Liver (tissue), 3 donors: ENCODE data around the gene AFAP1.

Experiments
- CTCF ChIP-seq: fragments of 150-350 bp; IDR thresholded peaks from 2 replicates; pipeline ENCODE4 v1.5.1; 2017; ENCODE audit warnings: improper control_type of control experiment, low read depth, low read length; ENCODE audit not compliant: missing input control
- EGR1 ChIP-seq, 2 donors: IDR thresholded peaks; 2 replicates each; pipeline ENCODE4 v1.6.1; 2016 to 2018; ENCODE audit warnings: antibody characterized with exemption in 2 of 2, low read depth in 2 of 2
- HNF4G ChIP-seq: IDR thresholded peaks from 2 replicates; pipeline ENCODE4 v1.6.1; 2016; ENCODE audit warnings: antibody characterized with exemption
- MAX ChIP-seq: IDR thresholded peaks from 2 replicates; pipeline ENCODE4 v1.6.1; 2016; ENCODE audit warnings: antibody characterized with exemption
- RAD21 ChIP-seq, 2 donors: IDR thresholded peaks; 2 replicates each; pipeline ENCODE4 v1.6.1; 2016; ENCODE audit warnings: antibody characterized with exemption in 2 of 2, mild to moderate bottlenecking in 2 of 2
- RXRA ChIP-seq, 2 donors: IDR thresholded peaks; 2 replicates each; pipeline ENCODE4 v1.6.1; 2017 to 2018; ENCODE audit warnings: antibody characterized with exemption in 2 of 2, mild to moderate bottlenecking in 1 of 2
- TAF1 ChIP-seq: conservative IDR thresholded peaks from 2 replicates; pipeline ENCODE4 v1.6.1; 2016; ENCODE audit warnings: antibody characterized with exemption, mild to moderate bottlenecking
- TF ChIP-seq, protein P1 (sequence below): IDR thresholded peaks from 2 replicates; pipeline ENCODE4 v1.6.1; 2016; ENCODE audit warnings: antibody characterized with exemption
- TF ChIP-seq, protein P2 (sequence below): IDR thresholded peaks from 2 replicates; pipeline ENCODE4 v1.6.1; 2016; ENCODE audit warnings: antibody characterized with exemption, mild to moderate bottlenecking
- donor health status: healthy.
- donor health status: healthy.

DNA sequence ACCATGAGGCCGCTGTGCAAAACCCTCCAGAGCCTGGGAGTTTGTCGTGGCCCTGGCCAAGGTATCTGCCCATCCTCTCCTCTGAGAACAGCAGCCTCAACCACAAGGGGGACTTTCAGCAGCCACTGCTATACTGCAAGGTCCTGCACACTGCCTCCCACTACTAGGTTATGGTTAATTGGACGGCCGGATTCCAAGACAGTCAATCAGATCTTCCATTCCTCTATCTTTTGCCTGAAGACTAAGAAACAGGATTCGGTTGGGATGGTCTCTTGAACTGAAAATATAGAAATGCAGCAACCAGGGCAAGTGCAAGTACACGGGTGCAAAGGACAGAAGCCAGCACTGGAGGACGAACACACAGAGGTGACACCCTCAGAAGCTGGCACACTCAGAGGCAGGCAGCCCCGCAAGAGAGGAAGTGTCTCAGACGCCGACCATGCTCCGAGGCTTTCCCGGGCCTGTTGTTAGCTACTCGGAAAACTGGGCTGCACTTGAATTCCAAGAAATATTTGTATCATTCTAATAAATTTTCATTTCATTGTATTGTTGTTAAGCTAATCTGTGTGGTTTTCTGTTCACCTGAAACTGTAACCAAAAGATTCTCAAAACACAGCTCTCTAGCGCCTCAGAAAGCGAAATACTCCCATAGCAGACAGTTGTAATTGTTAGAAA is 63.3 kb downstream of the AFAP1 start:
- TF ChIP-seq CTCF, result no peak
- TF ChIP-seq, protein P1, sequence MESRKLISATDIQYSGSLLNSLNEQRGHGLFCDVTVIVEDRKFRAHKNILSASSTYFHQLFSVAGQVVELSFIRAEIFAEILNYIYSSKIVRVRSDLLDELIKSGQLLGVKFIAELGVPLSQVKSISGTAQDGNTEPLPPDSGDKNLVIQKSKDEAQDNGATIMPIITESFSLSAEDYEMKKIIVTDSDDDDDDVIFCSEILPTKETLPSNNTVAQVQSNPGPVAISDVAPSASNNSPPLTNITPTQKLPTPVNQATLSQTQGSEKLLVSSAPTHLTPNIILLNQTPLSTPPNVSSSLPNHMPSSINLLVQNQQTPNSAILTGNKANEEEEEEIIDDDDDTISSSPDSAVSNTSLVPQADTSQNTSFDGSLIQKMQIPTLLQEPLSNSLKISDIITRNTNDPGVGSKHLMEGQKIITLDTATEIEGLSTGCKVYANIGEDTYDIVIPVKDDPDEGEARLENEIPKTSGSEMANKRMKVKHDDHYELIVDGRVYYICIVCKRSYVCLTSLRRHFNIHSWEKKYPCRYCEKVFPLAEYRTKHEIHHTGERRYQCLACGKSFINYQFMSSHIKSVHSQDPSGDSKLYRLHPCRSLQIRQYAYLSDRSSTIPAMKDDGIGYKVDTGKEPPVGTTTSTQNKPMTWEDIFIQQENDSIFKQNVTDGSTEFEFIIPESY, result no peak
- TF ChIP-seq, protein P2, sequence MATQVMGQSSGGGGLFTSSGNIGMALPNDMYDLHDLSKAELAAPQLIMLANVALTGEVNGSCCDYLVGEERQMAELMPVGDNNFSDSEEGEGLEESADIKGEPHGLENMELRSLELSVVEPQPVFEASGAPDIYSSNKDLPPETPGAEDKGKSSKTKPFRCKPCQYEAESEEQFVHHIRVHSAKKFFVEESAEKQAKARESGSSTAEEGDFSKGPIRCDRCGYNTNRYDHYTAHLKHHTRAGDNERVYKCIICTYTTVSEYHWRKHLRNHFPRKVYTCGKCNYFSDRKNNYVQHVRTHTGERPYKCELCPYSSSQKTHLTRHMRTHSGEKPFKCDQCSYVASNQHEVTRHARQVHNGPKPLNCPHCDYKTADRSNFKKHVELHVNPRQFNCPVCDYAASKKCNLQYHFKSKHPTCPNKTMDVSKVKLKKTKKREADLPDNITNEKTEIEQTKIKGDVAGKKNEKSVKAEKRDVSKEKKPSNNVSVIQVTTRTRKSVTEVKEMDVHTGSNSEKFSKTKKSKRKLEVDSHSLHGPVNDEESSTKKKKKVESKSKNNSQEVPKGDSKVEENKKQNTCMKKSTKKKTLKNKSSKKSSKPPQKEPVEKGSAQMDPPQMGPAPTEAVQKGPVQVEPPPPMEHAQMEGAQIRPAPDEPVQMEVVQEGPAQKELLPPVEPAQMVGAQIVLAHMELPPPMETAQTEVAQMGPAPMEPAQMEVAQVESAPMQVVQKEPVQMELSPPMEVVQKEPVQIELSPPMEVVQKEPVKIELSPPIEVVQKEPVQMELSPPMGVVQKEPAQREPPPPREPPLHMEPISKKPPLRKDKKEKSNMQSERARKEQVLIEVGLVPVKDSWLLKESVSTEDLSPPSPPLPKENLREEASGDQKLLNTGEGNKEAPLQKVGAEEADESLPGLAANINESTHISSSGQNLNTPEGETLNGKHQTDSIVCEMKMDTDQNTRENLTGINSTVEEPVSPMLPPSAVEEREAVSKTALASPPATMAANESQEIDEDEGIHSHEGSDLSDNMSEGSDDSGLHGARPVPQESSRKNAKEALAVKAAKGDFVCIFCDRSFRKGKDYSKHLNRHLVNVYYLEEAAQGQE, result no peak
- TF ChIP-seq EGR1 (IDR thresholded peaks at IDR 0.05; ENCODE audit: low read depth in 2 of 2), result no peak
- TF ChIP-seq MAX, result no peak
- TF ChIP-seq HNF4G, result no peak
- no peak for TF ChIP-seq TAF1
- peak; percentile 14 to 46 for TF ChIP-seq RAD21 (IDR thresholded peaks at IDR 0.05)
- TF ChIP-seq RXRA (IDR thresholded peaks at IDR 0.05), result no peak
